Measurements from ENCODE around the gene ZNF653. TPM values are rescaled to one million over a fixed set of nuclear protein-coding genes. Genes with fewer than 3 reads are reported as not detected.

Gene ZNF653
- total RNA-seq, 1 experiment from 2014 or later, result 14.2 TPM

GRCh38 chr19:11452620-11453310, 52.9 kb downstream of the ZNF653 start:
- Histone ChIP-seq H3K4me3 (ENCODE audit: low read length) (no peak overlapping the region), H3K9me3 (ENCODE audit: low read length) (no peaks in the 10 kb centered on the region), H3K79me2 (ENCODE audit: low read length) (no peaks in the 10 kb centered on the region), H3K4me2 (ENCODE audit: low read length) (no peak overlapping the region), H2AFZ (ENCODE audit: low read length) (no peak overlapping the region), H4K20me1 (ENCODE audit: low read length) (no peaks in the 10 kb centered on the region), H3K9me2 (replicated peaks; ENCODE audit: low read length) (no peaks in the 10 kb centered on the region), H3K9ac (ENCODE audit: low read length) (no peak overlapping the region), H3F3A (ENCODE audit: low read length, unreplicated experiment) (no peaks in the 10 kb centered on the region), H3K4me1 (ENCODE audit: insufficient read depth, low read length) (no peaks in the 10 kb centered on the region), H3K27me3 (ENCODE audit: low read length) (no peaks in the 10 kb centered on the region), H3K36me3 (ENCODE audit: low read depth, low read length) (peaks cover 18% of the 10 kb centered on the region), H3K27ac (ENCODE audit: low read length) (no peak overlapping the region)
- no peak for DNase-seq
- no peak for TF ChIP-seq EZH2 (IDR thresholded peaks at IDR 0.05; ENCODE audit: low read length, unreplicated experiment)
- peak; percentile 49 for TF ChIP-seq CTCF (conservative IDR thresholded peaks at IDR 0.05; ENCODE audit: low read depth, low read length)
- intact Hi-C loops (cut with micrococcal nuclease), result no loop called here
- ATAC-seq, result no peak
- no TSS peak for BruUV-seq (replicated peaks)
- CTCF ChIA-PET, result interaction anchor here (0.6 kb wide), 2 partner anchors 30 to 83 kb away, joined by 3 to 4 read pairs; no protein-coding TSS in a partner anchor
- POLR2A ChIA-PET (ENCODE audit: unreplicated experiment), result no interaction called here

GRCh38 chr19:11451871-11452619, 53.6 kb downstream of the ZNF653 start:
- intact Hi-C loops (cut with micrococcal nuclease), result no loop called here
- no peak for TF ChIP-seq EZH2 (IDR thresholded peaks at IDR 0.05; ENCODE audit: low read length, unreplicated experiment)
- TF ChIP-seq CTCF (conservative IDR thresholded peaks at IDR 0.05; ENCODE audit: low read depth, low read length), result no peak
- TF ChIP-seq EZH2phosphoT487 (IDR thresholded peaks at IDR 0.05; ENCODE audit: borderline replicate concordance, low read length), result no peak
- POLR2A ChIA-PET (ENCODE audit: unreplicated experiment), result no interaction called here
- H3K27me3 ChIP-seq (ENCODE audit: low read length), result no peaks in the 10 kb centered on the region
- no peaks in the 10 kb centered on the region for H4K20me1 ChIP-seq (ENCODE audit: low read length)
- no peak for ATAC-seq
- CTCF ChIA-PET, result interaction anchor here (0.6 kb wide), 2 partner anchors 30 to 264 kb away, joined by 3 read pairs; no protein-coding TSS in a partner anchor
- H3K4me3 ChIP-seq (ENCODE audit: low read length), result no peak overlapping the region
- H3K4me2 ChIP-seq (ENCODE audit: low read length), result no peak overlapping the region
- no TSS peak for BruUV-seq (replicated peaks)
- no peak overlapping the region for H3K9ac ChIP-seq (ENCODE audit: low read length)
- H3K4me1 ChIP-seq (ENCODE audit: insufficient read depth, low read length), result no peaks in the 10 kb centered on the region
- H2AFZ ChIP-seq (ENCODE audit: low read length), result no peak overlapping the region
- no peaks in the 10 kb centered on the region for H3F3A ChIP-seq (ENCODE audit: low read length, unreplicated experiment)
- H3K27ac ChIP-seq (ENCODE audit: low read length), result no peak overlapping the region
- peaks cover 25% of the 10 kb centered on the region for H3K36me3 ChIP-seq (ENCODE audit: low read depth, low read length)
- no peaks in the 10 kb centered on the region for H3K9me3 ChIP-seq (ENCODE audit: low read length)
- H3K9me2 ChIP-seq (replicated peaks; ENCODE audit: low read length), result no peaks in the 10 kb centered on the region
- no peaks in the 10 kb centered on the region for H3K79me2 ChIP-seq (ENCODE audit: low read length)
- no peak for DNase-seq
